Spinal cord (tissue), 10 donors: Measurements from ENCODE around the gene HTN1. TPM values are rescaled to one million over a fixed set of nuclear protein-coding genes. Genes with fewer than 3 reads are reported as not detected.
"Not testable (repeated sequence)": the region's sequence is repeated elsewhere in the genome, so short reads cannot be mapped to it uniquely, and the experiment has no call there.

Experiments
- DNase-seq, 6 donors: peaks; one replicate each; pipeline versions ENCODE4 v3.0.0 to v3.0.0-alpha.2; 2013 to 2015; ENCODE audit warnings: low spot score in 6 of 6, low read depth in 4 of 6
- H3K27ac ChIP-seq: one replicate; pipeline ENCODE4 v1.5.1; 2013; ENCODE audit warnings: low read depth, low read length, control low read depth
- H3K27me3 ChIP-seq: one replicate; pipeline ENCODE4 v1.6.1; 2013; ENCODE audit warnings: low read length; ENCODE audit not compliant: control insufficient read depth, insufficient read depth
- H3K36me3 ChIP-seq: one replicate; pipeline ENCODE4 v1.6.1; 2013; ENCODE audit warnings: low read length; ENCODE audit not compliant: control insufficient read depth, insufficient read depth
- H3K4me1 ChIP-seq: one replicate; pipeline ENCODE4 v1.6.1; 2013; ENCODE audit warnings: low read length; ENCODE audit not compliant: control insufficient read depth, insufficient read depth
- H3K4me3 ChIP-seq: one replicate; pipeline ENCODE4 v1.5.1; 2013; ENCODE audit warnings: low read depth, low read length, control low read depth
- H3K9me3 ChIP-seq: one replicate; pipeline ENCODE4 v1.6.1; 2013; ENCODE audit warnings: low read length; ENCODE audit not compliant: control insufficient read depth, insufficient read depth
- WGBS: methylation state at CpG from one replicate; pipeline ENCODE4 v1.1.5; 2013; ENCODE audit warnings: missing lambda C conversion rate; ENCODE audit not compliant: insufficient coverage; 5-methylcytosine and 5-hydroxymethylcytosine counted together
- long read RNA-seq, 4 donors: transcript quantifications; one replicate each; lab custom pipeline, GENCODE V29; 2026
- polyA plus RNA-seq, 2 donors: library from polyadenylated mRNA; unstranded; fragments of 120-200 nt; gene quantifications; one replicate each; pipeline ENCODE4 v1.2.1, GENCODE V29; 2013; ENCODE audit not compliant: insufficient read length in 2 of 2
- total RNA-seq, 2 donors: library from RNA; depleted of rRNA in 1 of 2; stranded (reverse); fragments of 120-200 nt in 1 of 2; fragments of >200 nt in 1 of 2; gene quantifications; one replicate each; pipeline versions ENCODE4 v1.2.3 to v1.2.4, GENCODE V29; 2013 to 2014
- donor health status: healthy.

The HTN1 gene
- total RNA-seq = not detected
- under 1 TPM in 1 of 2 donors, not detected in 1; 0.08 TPM for polyA plus RNA-seq
- long read RNA-seq, donor 1 = 0 reads
- long read RNA-seq, donor 2 = 0 reads
- long read RNA-seq, donor 3 = 0 reads
- long read RNA-seq, donor 4 = 0 reads

- not testable (repeated sequence) for H3K27ac ChIP-seq, H3K36me3 ChIP-seq, H3K4me1 ChIP-seq, H3K27me3 ChIP-seq, H3K4me3 ChIP-seq, DNase-seq, H3K9me3 ChIP-seq
- WGBS = no CpG with 5 or more reads among the region's 6 CpGs
Measured at GRCh38 chr4:70050138-70050537, at the start of gene HTN1. HTN1 (plus strand) TSS chr4:70050438; CDS start chr4:70053077, 2,639 bp downstream.

DNA sequence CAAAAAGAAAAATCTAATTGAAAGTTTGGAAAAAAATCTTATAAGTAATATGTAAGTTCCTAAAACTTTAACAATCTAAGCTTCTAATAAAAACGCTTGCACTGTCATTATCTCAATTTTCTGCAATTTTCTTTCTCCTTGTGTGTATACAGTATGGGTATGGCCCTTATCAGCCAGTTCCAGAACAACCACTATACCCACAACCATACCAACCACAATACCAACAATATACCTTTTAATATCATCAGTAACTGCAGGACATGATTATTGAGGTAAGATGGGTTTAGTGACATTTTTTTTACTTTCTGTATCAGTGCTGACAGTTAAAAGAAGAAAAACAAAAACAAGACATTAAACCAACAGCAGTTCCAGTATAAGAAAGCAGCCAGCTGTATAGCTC lies 49.5 kb upstream of the HTN1 start:
- Histone ChIP-seq H3K9me3 (no peaks in the 10 kb centered on the region), H3K4me1 (no peaks in the 10 kb centered on the region), H3K27ac (no peak overlapping the region), H3K4me3 (no peak overlapping the region), H3K36me3 (no peaks in the 10 kb centered on the region), H3K27me3 (no peaks in the 10 kb centered on the region)
- DNase-seq = no peak
- WGBS = no CpG with 5 or more reads among the region's 1 CpG

GRCh38 chr4:70002507-70002906 lies 47.7 kb upstream of the HTN1 start:
- no peaks in the 10 kb centered on the region for H3K9me3 ChIP-seq
- no peaks in the 10 kb centered on the region for H3K4me1 ChIP-seq
- H3K27ac ChIP-seq = no peak overlapping the region
- no peaks in the 10 kb centered on the region for H3K27me3 ChIP-seq
- no peaks in the 10 kb centered on the region for H3K36me3 ChIP-seq
- H3K4me3 ChIP-seq = no peak overlapping the region
- DNase-seq = no peak

DNA sequence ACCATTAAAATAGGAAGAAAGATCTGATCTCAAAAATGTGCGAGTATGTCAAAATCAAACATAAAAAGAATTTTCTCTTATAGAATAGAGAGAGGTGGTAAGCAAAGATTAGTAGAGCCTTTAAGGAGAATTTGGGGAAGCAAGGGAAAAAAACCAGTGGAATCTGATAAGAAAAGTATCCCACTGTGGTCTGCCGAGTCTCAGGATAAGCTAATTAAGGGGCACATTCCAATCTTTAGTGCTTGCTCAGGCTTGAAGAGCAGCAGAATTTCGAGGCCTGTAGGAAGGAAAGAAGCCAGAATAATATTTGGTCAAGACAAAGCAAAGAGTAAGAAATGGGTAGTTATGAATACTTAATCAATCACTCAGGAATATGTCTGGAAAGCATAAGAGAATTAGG lies 41.5 kb upstream of the HTN1 start:
- Histone ChIP-seq H3K9me3 (no peaks in the 10 kb centered on the region), H3K36me3 (no peaks in the 10 kb centered on the region), H3K4me1 (no peaks in the 10 kb centered on the region), H3K27ac (no peak overlapping the region), H3K27me3 (no peaks in the 10 kb centered on the region), H3K4me3 (no peak overlapping the region)
- DNase-seq = no peak
- WGBS = 60% methylated on average over 1 of the region's 3 CpGs

DNA sequence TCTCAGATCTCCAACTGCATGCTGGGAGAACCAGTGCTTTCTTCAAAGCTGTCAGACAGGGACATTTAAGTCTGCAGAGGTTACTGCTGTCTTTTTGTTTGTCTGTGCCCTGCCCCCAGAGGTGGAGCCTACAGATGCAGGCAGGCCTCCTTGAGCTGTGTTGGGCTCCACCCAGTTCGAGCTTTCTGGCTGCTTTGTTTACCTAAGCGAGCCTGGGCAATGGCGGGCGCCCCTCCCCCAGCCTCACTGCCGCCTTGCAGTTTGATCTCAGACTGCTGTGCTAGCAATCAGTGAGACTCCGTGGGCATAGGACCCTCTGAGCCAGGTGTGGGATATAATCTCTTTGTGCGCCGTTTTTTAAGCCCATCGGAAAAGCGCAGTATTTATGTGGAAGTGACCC lies 31.2 kb upstream of the HTN1 start:
- H3K36me3 ChIP-seq, H3K27me3 ChIP-seq, H3K27ac ChIP-seq, H3K9me3 ChIP-seq, H3K4me3 ChIP-seq, H3K4me1 ChIP-seq, DNase-seq: not testable (repeated sequence)
- WGBS = 100% methylated on average over 2 of the region's 10 CpGs

DNA sequence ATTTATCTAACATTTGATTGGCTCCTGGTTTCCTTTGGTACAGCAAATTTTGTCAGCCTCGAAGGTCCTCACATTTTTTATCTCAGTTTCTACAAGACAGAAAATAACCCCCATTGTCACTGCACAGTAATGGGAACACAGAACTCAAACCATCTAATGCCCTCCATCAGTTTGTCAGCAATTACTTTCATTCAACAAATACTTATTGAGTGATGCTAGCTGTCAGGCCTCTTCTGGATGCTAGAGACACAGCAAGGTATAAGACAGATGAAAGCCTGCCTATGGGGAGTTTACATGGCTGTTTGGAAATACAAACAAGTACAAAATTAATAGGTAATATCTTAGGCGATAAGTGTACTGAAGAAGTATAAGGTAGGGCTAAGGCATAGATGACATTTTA lies 27.0 kb upstream of the HTN1 start:
- no peaks in the 10 kb centered on the region for H3K27me3 ChIP-seq
- no peak overlapping the region for H3K4me3 ChIP-seq
- WGBS = 100% methylated on average over 1 of the region's 2 CpGs
- H3K9me3 ChIP-seq = no peaks in the 10 kb centered on the region
- no peak overlapping the region for H3K27ac ChIP-seq
- no peak for DNase-seq
- H3K36me3 ChIP-seq = no peaks in the 10 kb centered on the region
- no peaks in the 10 kb centered on the region for H3K4me1 ChIP-seq

- Histone ChIP-seq H3K4me3 (no peak overlapping the region), H3K27ac (no peak overlapping the region), H3K4me1 (no peaks in the 10 kb centered on the region), H3K27me3 (no peaks in the 10 kb centered on the region), H3K9me3 (no peaks in the 10 kb centered on the region), H3K36me3 (no peaks in the 10 kb centered on the region)
- no CpG with 5 or more reads among the region's 5 CpGs for WGBS
- DNase-seq = no peak
Measured at GRCh38 chr4:70027011-70027410, 23.2 kb upstream of the HTN1 start.

DNA sequence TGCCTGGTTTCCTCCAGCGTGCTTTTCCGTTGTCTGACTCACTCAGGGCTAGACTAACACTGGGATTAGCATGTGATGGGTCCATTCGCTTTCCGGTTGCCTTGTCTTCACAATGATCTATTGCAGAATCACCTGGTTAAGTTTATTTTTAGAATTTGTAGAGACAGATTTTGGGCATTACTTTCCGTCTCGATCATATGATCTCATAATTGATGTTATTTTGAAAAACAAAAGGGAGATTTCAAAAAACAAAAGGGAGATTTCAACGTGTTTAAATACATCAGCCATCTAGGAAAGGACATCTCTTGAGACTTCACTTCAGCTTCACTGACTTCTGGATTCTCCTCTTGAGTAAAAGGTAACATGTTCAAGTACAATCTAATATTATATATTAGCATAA lies 22.1 kb upstream of the HTN1 start, which contains the start of gene HTN3:
TSS of gene HTN3 (plus strand) at position 301 of the 400 bp plus-strand sequence. CDS start 2,282 bp downstream, outside the sequence.
- not testable (repeated sequence) for H3K36me3 ChIP-seq, H3K4me1 ChIP-seq, H3K27me3 ChIP-seq, DNase-seq, H3K9me3 ChIP-seq, H3K4me3 ChIP-seq, H3K27ac ChIP-seq
- 100% methylated on average over 2 of the region's 7 CpGs for WGBS

GRCh38 chr4:70037559-70037958 lies 12.7 kb upstream of the HTN1 start:
- not testable (repeated sequence) for H3K4me3 ChIP-seq, H3K27me3 ChIP-seq, H3K27ac ChIP-seq, DNase-seq, H3K9me3 ChIP-seq, H3K36me3 ChIP-seq, H3K4me1 ChIP-seq
- WGBS = 87% methylated on average over 18 of the region's 18 CpGs

DNA sequence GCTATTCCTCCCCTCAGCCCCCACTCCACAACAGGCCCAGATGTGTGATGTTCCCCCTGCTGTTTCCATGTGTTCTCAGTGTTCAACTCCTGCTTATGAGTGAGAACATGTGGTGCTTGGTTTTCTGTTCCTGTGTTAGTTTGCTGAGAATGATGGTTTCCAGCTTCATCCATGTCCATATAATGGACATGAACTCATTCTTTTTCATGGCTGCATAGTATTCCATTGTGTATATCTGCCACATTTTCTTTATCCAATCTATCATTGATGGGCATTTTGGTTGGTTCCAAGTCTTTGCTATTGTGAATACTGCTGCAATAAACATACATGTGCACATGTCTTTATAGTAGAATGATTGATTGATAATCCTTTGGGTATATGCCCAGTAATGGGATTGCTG lies 10.3 kb upstream of the HTN1 start:
- H3K4me3 ChIP-seq, H3K9me3 ChIP-seq, H3K4me1 ChIP-seq, H3K36me3 ChIP-seq, DNase-seq, H3K27ac ChIP-seq, H3K27me3 ChIP-seq: not testable (repeated sequence)
